Measurements from ENCODE around the gene MGMT. TPM values are rescaled to one million over a fixed set of nuclear protein-coding genes. Genes with fewer than 3 reads are reported as not detected.

MGMT gene
- total and polyA plus RNA-seq, 4 donors, result 28.2 to 79.1 (median 46.0) TPM

GRCh38 chr10:129680661-129681344 is 213.8 kb downstream of the MGMT start (continued):
- TF ChIP-seq GABPA (IDR thresholded peaks at IDR 0.05 in 1 of 2, conservative IDR thresholded peaks at IDR 0.05 in 1 of 2), result no peak

- Histone ChIP-seq H3K27ac (ENCODE audit: low read depth in 1 of 2, low read length in 2 of 2) (no peak overlapping the region), H3K9ac (ENCODE audit: low read depth in 1 of 2, low read length in 2 of 2) (no peak overlapping the region), H3K4me1 (ENCODE audit: control insufficient read depth in 4 of 4, insufficient read depth in 4 of 4, low read length in 3 of 4) (peaks cover 0 to 4% (median 0%) of the 10 kb centered on the region in 4 donors), H3K27me3 (ENCODE audit: control insufficient read depth in 4 of 4, insufficient read depth in 4 of 4, low read length in 3 of 4) (no peaks in the 10 kb centered on the region), H3K9me3 (ENCODE audit: control insufficient read depth in 4 of 4, low read length in 3 of 4) (no peaks in the 10 kb centered on the region), H3K36me3 (ENCODE audit: control insufficient read depth in 4 of 4, insufficient read depth in 3 of 4, low read depth in 1 of 4, low read length in 3 of 4) (peaks cover 0 to 2% (median under 1%) of the 10 kb centered on the region in 4 donors), H3K4me3 (ENCODE audit: low read depth in 1 of 3, low read length in 3 of 3) (no peak overlapping the region)
- TF ChIP-seq HNF4G (IDR thresholded peaks at IDR 0.05), result no peak
- TF ChIP-seq SP1 (IDR thresholded peaks at IDR 0.05), result no peak
- no peak for TF ChIP-seq CTCF (IDR thresholded peaks at IDR 0.05; ENCODE audit: low read depth, low read length, missing input control)
- TF ChIP-seq RAD21 (IDR thresholded peaks at IDR 0.05), result no peak
- TF ChIP-seq REST (IDR thresholded peaks at IDR 0.05), result no peak
- no peak for TF ChIP-seq ATF3 (IDR thresholded peaks at IDR 0.05)
- TF ChIP-seq RXRA (IDR thresholded peaks at IDR 0.05), result no peak
- no peak for TF ChIP-seq NR2F2 (IDR thresholded peaks at IDR 0.05)
- TF ChIP-seq FOXA2 (IDR thresholded peaks at IDR 0.05), result no peak
- TF ChIP-seq FOXA1 (IDR thresholded peaks at IDR 0.05), result no peak
- TF ChIP-seq YY1 (IDR thresholded peaks at IDR 0.05), result no peak
- no peak for TF ChIP-seq HNF4A (conservative IDR thresholded peaks at IDR 0.05)
- TF ChIP-seq MAX (IDR thresholded peaks at IDR 0.05), result no peak
- TF ChIP-seq TAF1 (conservative IDR thresholded peaks at IDR 0.05), result no peak
- TF ChIP-seq ZBTB33 (IDR thresholded peaks at IDR 0.05), result no peak
- TF ChIP-seq GABPA (IDR thresholded peaks at IDR 0.05 in 1 of 2, conservative IDR thresholded peaks at IDR 0.05 in 1 of 2), result no peak
- TF ChIP-seq EGR1 (IDR thresholded peaks at IDR 0.05; ENCODE audit: low read depth in 2 of 2), result no peak
- no peak for DNase-seq (ENCODE audit: low spot score)
- WGBS, result 83% methylated on average over 5 of the region's 5 CpGs
These were observed 214.8 kb downstream of the MGMT start for GRCh38 chr10:129681856-129682255.

Measured in liver (tissue), 9 donors.